Duodenal mucosa (tissue), 2 donors: ENCODE measurements around the gene WNK4.

Source experiments
- H3K27ac ChIP-seq: one replicate; pipeline ENCODE4 v1.7.0; 2013; ENCODE audit warnings: low read depth, low read length
- H3K27me3 ChIP-seq, 2 donors: one replicate each; pipeline ENCODE4 v1.7.0; 2013; ENCODE audit warnings: low read length in 2 of 2, control low read depth in 1 of 2; ENCODE audit not compliant: insufficient read depth in 2 of 2, control insufficient read depth in 1 of 2
- H3K36me3 ChIP-seq, 2 donors: one replicate each; pipeline ENCODE4 v1.7.0; 2013; ENCODE audit warnings: low read length in 2 of 2, control low read depth in 1 of 2; ENCODE audit not compliant: insufficient read depth in 2 of 2, control insufficient read depth in 1 of 2
- H3K4me1 ChIP-seq, 2 donors: one replicate each; pipeline ENCODE4 v1.7.0; 2013; ENCODE audit warnings: low read length in 2 of 2, control low read depth in 1 of 2; ENCODE audit not compliant: insufficient read depth in 2 of 2, control insufficient read depth in 1 of 2
- H3K4me3 ChIP-seq, 2 donors: one replicate each; pipeline ENCODE4 v1.7.0; 2013; ENCODE audit warnings: low read length in 2 of 2, low read depth in 1 of 2
- H3K9ac ChIP-seq, 2 donors: one replicate each; pipeline ENCODE4 v1.7.0; 2013; ENCODE audit warnings: low read length in 2 of 2, low read depth in 1 of 2
- H3K9me3 ChIP-seq, 2 donors: one replicate each; pipeline ENCODE4 v1.7.0; 2013; ENCODE audit warnings: low read length in 2 of 2, control low read depth in 1 of 2; ENCODE audit not compliant: control insufficient read depth in 1 of 2

Gene WNK4

GRCh38 chr17:42833767-42834422, 53.5 kb downstream of the WNK4 start:
- Histone ChIP-seq H3K4me1 (peaks cover 18 to 20% of the 10 kb centered on the region in 2 donors), H3K4me3 (peak overlapping the region; percentile 96 to 97), H3K27ac (no peak overlapping the region), H3K9me3 (no peaks in the 10 kb centered on the region), H3K9ac (peak overlapping the region; percentile 84 to 88), H3K36me3 (peaks cover 13 to 33% of the 10 kb centered on the region in 2 donors), H3K27me3 (no peaks in the 10 kb centered on the region)

GRCh38 chr17:42835732-42836131, 55.3 kb downstream of the WNK4 start:
- Histone ChIP-seq H3K36me3 (peaks cover 18 to 43% of the 10 kb centered on the region in 2 donors), H3K4me3 (no peak overlapping the region), H3K9me3 (no peaks in the 10 kb centered on the region), H3K27ac (no peak overlapping the region), H3K4me1 (peaks cover 18 to 20% of the 10 kb centered on the region in 2 donors), H3K27me3 (no peaks in the 10 kb centered on the region), H3K9ac (no peak overlapping the region)

DNA sequence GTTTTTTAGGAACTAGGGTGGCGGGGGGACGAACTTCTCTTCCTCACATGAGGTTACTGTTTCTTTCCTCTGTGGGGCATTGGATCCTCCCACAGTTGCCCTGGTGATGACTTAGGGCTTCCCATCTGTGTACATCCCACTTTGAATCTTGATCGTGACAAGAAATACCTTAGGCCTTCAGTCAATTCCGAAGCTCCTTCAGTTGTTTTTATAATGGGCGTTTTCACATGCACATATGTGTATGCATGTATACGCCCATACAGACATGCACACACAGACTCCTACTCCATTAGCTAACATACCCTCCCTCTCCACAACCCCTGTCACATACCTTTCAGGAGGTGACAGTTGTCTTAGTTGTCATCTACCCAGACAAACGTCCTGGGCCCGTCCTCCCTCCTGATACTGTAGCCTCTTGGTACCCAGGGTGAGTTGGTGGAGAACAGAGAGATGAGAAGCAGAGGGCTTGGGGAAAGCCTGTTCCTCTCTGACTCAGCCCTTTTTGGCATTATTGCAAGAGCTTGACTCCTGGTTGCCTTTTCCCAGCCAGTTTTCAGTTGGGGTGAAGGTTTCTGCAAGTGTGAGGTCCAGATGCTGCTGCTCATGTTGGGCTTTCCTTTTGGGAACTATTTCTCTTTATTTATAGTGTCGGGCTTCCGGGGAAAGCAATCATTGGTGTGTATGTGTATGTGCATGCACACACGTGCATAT, 61.7 kb downstream of the WNK4 start:
- Histone ChIP-seq H3K27me3 (no peaks in the 10 kb centered on the region), H3K4me3 (no peak overlapping the region), H3K4me1 (no peaks in the 10 kb centered on the region), H3K36me3 (peaks cover 56 to 75% of the 10 kb centered on the region in 2 donors), H3K9me3 (no peaks in the 10 kb centered on the region), H3K27ac (no peak overlapping the region), H3K9ac (no peak overlapping the region)

DNA sequence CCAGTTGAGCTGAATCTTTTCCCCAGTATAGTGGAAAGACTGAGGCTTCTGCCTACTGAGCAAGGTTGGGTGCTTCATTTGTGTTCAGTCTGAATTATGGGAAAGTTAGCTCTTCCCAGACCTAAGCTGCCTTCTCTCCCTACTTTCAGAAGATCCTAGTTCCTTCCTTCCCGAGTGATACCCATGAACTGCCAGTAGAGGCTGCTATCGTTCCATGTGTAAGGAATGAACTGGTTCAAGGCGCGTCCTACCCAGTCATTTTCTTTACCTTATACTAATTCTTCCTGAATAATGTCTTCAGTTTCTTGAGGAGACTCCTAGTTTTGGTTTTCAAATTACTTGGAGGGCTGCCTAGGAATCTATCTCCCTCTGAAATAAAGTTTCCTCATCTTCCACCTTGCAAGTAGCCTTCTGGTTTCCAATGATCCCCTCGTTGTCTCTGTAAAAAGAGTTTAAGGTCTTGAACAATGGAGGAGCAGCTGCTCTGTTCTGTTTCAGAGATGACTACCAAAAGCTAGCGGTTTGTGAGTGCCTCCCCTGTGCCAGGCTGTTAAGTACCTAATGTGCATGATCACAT, 63.0 kb downstream of the WNK4 start:
- H3K9ac ChIP-seq: no peak overlapping the region
- H3K27ac ChIP-seq: no peak overlapping the region
- no peak overlapping the region for H3K4me3 ChIP-seq
- no peaks in the 10 kb centered on the region for H3K9me3 ChIP-seq
- no peaks in the 10 kb centered on the region for H3K27me3 ChIP-seq
- no peaks in the 10 kb centered on the region for H3K4me1 ChIP-seq
- H3K36me3 ChIP-seq: peaks cover 48 to 62% of the 10 kb centered on the region in 2 donors

- H3K27ac ChIP-seq: no peak within 1 kb of the TSS
Measured at GRCh38 chr17:42844271-42844670, 63.9 kb downstream of the WNK4 start, which contains the start of gene AOC2. Gene AOC2 (plus strand): TSS chr17:42844580. CDS start chr17:42844627, 47 bp downstream.

DNA sequence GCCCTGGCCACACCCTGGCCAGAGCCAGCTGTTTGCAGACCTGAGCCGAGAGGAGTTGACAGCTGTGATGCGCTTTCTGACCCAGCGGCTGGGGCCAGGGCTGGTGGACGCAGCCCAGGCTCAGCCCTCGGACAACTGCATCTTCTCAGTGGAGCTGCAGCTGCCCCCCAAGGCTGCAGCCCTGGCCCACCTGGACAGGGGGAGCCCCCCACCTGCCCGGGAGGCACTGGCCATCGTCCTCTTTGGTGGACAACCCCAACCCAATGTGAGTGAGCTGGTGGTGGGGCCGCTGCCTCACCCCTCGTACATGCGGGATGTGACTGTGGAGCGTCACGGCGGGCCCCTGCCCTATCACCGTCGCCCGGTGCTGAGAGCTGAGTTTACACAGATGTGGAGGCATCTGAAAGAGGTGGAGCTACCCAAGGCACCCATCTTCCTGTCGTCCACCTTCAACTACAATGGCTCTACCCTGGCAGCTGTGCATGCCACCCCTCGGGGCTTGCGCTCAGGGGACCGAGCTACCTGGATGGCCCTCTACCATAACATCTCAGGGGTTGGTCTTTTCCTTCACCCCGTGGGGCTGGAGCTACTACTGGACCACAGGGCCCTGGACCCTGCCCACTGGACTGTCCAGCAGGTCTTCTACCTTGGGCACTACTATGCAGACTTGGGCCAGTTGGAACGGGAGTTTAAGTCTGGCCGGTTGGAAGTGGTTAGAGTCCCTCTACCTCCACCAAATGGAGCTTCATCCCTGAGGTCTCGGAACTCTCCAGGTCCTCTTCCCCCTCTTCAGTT, 64.5 kb downstream of the WNK4 start:
- Histone ChIP-seq H3K27me3 (no peaks in the 10 kb centered on the region), H3K9me3 (no peaks in the 10 kb centered on the region), H3K36me3 (peaks cover 37 to 49% of the 10 kb centered on the region in 2 donors), H3K4me1 (peaks cover 6 to 8% of the 10 kb centered on the region in 2 donors), H3K27ac (no peak overlapping the region), H3K9ac (no peak overlapping the region), H3K4me3 (no peak overlapping the region)

More at GRCh38 chr17:42844271-42844670, 63.9 kb downstream of the WNK4 start, which contains the start of gene AOC2:
- Histone ChIP-seq H3K27me3 (no peaks in the 10 kb centered on the region), H3K9me3 (no peaks in the 10 kb centered on the region), H3K9ac (no peak within 1 kb of the TSS), H3K4me1 (peaks cover 0 to 2% of the 10 kb centered on the region in 2 donors), H3K36me3 (peaks cover 39 to 53% of the 10 kb centered on the region in 2 donors), H3K4me3 (no peak within 1 kb of the TSS)

- Histone ChIP-seq H3K4me3 (no peak overlapping the region), H3K36me3 (peaks cover 37 to 49% of the 10 kb centered on the region in 2 donors), H3K9me3 (no peaks in the 10 kb centered on the region), H3K4me1 (peaks cover 10 to 13% of the 10 kb centered on the region in 2 donors), H3K9ac (no peak overlapping the region), H3K27me3 (no peaks in the 10 kb centered on the region), H3K27ac (no peak overlapping the region)
Measured at GRCh38 chr17:42845556-42845917, 65.1 kb downstream of the WNK4 start.

DNA sequence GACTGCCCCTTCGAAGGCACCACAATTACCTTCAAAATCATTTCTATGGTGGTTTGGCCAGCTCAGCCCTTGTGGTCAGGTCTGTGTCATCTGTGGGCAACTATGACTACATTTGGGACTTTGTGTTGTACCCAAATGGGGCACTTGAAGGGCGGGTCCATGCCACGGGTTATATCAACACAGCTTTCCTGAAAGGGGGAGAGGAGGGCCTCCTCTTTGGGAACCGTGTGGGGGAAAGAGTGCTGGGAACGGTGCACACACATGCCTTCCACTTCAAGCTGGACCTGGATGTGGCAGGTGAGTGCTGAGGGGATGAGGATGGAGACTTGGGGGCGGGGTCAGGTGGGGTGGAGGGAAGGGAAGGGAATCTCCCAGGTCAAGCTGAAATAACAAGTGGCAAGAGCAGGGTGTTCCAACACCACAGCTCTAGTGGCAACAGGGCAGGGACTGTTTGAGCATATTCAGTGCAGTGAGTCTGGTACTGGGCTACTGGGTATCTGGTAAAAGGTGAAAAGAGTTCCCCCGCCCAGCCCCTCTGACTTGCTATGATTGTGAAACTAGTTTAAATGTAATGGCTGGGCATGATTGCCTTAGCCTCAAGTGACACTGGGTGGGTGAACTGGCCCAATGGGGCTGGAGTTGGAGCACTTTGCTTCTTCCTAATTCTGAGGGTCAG, 65.6 kb downstream of the WNK4 start:
- H3K27me3 ChIP-seq: no peaks in the 10 kb centered on the region
- H3K4me3 ChIP-seq: no peak overlapping the region
- H3K9me3 ChIP-seq: no peaks in the 10 kb centered on the region
- peaks cover 37 to 44% of the 10 kb centered on the region in 2 donors for H3K36me3 ChIP-seq
- H3K4me1 ChIP-seq: peaks cover 10 to 13% of the 10 kb centered on the region in 2 donors
- H3K27ac ChIP-seq: no peak overlapping the region
- no peak overlapping the region for H3K9ac ChIP-seq
